Upper lobe of right lung (tissue), 1 donor: ENCODE results near the gene MCRIP1. TPM values are rescaled to one million over a fixed set of nuclear protein-coding genes. Genes with fewer than 3 reads are reported as not detected.

ENCODE experiments used
- ATAC-seq: fragments of 200-7000 bp; cut with Tn5 transposase; one replicate; pipeline ENCODE4 v1.9.1; 2020; ENCODE audit warnings: mild to moderate bottlenecking, moderate library complexity
- DNase-seq: peaks from one replicate; pipeline ENCODE4 v3.0.0-alpha.2; 2020
- H3K27ac ChIP-seq: fragments of 200-600 bp; one replicate; pipeline ENCODE4 v1.8.0; 2022
- H3K27me3 ChIP-seq: fragments of 200-600 bp; one replicate; pipeline ENCODE4 v1.8.0; 2022; ENCODE audit warnings: mild to moderate bottlenecking
- H3K36me3 ChIP-seq: fragments of 200-600 bp; one replicate; pipeline ENCODE4 v1.8.0; 2022
- H3K4me1 ChIP-seq: fragments of 200-600 bp; one replicate; pipeline ENCODE4 v1.8.0; 2022
- H3K4me3 ChIP-seq: fragments of 200-600 bp; one replicate; pipeline ENCODE4 v1.8.0; 2022; ENCODE audit warnings: mild to moderate bottlenecking
- H3K9me3 ChIP-seq: fragments of 200-600 bp; one replicate; pipeline ENCODE4 v1.8.0; 2022
- intact Hi-C: fragments of 100-400 bp; cut with DNase I; formaldehyde crosslinking; loops from one replicate; pipeline ENCODE4 v1.11.0; 2022
- total RNA-seq: library from RNA; stranded (reverse); fragmentation: NEBNext Ultra II Directional; extraction: Animal tissue kit (Norgen Biotek cat#: 25700); gene quantifications from one replicate; pipeline ENCODE4 v1.2.1, GENCODE V29; 2021
- TF ChIP-seq, protein P1 (sequence below): fragments of 200-600 bp; IDR thresholded peaks from one replicate; pipeline ENCODE4 v1.8.0; 2022; ENCODE audit warnings: antibody characterized with exemption
- donor health status: DM: no; HTN: yes; CAD: no; lungs with severe emphysema.

Gene MCRIP1
- total RNA-seq, 1 donor from 2014 or later: 72.8 TPM

DNA sequence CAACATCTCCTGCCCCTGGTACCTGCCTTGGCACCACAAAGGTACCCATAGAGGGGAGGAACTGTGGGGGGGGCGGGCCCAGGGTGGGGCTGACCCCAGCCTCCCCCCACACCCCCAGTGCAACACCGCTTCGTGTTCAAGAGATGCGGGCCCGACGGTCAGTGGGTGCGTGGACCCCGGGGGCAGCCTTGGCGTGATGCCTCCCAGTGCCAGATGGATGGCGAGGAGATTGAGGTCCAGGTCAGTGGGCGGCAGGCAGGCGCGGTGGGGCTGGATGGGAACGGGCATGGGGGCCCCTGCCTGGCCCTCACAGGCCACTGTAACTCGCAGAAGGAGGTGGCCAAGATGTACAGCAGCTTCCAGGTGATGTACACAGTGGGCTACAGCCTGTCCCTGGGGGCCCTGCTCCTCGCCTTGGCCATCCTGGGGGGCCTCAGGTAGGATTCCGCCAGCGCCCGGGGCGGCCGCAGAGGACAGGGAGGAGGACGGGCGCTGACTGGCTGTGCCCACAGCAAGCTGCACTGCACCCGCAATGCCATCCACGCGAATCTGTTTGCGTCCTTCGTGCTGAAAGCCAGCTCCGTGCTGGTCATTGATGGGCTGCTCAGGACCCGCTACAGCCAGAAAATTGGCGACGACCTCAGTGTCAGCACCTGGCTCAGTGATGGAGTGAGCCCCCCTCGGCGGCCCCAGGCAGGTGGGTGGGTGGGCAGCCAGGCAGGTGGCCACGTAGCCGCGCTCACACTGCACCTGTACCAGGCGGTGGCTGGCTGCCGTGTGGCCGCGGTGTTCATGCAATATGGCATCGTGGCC is 22.0 kb downstream of the MCRIP1 start:
- peaks cover 34% of the 10 kb centered on the region for H3K27me3 ChIP-seq
- H3K36me3 ChIP-seq: no peaks in the 10 kb centered on the region
- TF ChIP-seq, protein P1, sequence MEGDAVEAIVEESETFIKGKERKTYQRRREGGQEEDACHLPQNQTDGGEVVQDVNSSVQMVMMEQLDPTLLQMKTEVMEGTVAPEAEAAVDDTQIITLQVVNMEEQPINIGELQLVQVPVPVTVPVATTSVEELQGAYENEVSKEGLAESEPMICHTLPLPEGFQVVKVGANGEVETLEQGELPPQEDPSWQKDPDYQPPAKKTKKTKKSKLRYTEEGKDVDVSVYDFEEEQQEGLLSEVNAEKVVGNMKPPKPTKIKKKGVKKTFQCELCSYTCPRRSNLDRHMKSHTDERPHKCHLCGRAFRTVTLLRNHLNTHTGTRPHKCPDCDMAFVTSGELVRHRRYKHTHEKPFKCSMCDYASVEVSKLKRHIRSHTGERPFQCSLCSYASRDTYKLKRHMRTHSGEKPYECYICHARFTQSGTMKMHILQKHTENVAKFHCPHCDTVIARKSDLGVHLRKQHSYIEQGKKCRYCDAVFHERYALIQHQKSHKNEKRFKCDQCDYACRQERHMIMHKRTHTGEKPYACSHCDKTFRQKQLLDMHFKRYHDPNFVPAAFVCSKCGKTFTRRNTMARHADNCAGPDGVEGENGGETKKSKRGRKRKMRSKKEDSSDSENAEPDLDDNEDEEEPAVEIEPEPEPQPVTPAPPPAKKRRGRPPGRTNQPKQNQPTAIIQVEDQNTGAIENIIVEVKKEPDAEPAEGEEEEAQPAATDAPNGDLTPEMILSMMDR: no peak
- intact Hi-C loops: no loop called here
- no peaks in the 10 kb centered on the region for H3K9me3 ChIP-seq
- H3K27ac ChIP-seq: no peak overlapping the region
- DNase-seq (no peak), ATAC-seq (no peak)
- H3K4me3 ChIP-seq: no peak overlapping the region
- no peaks in the 10 kb centered on the region for H3K4me1 ChIP-seq

GRCh38 chr17:81810476-81810875 is 22.6 kb downstream of the MCRIP1 start:
- intact Hi-C loops: no loop called here
- DNase-seq: no peak
- TF ChIP-seq, protein P1: no peak
- no peaks in the 10 kb centered on the region for H3K36me3 ChIP-seq
- H3K4me1 ChIP-seq: no peaks in the 10 kb centered on the region
- H3K27me3 ChIP-seq: peaks cover 40% of the 10 kb centered on the region
- H3K27ac ChIP-seq: no peak overlapping the region
- H3K4me3 ChIP-seq: no peak overlapping the region
- H3K9me3 ChIP-seq: no peaks in the 10 kb centered on the region
- no peak for ATAC-seq

DNA sequence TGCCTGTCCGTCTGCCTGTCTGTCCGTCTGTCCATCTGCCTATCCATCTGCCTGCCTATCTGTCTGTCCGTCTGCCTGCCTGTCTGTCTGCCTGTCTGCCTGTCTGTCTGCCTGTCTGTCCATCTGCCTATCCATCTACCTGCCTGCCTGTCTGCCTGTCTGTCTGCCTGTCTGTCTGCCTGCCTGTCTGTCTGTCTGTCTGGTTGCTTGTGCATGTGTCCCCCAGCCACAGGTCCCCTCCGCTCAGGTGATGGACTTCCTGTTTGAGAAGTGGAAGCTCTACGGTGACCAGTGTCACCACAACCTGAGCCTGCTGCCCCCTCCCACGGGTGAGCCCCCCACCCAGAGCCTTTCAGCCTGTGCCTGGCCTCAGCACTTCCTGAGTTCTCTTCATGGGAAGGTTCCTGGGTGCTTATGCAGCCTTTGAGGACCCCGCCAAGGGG is 23.5 kb downstream of the MCRIP1 start:
- no peak for DNase-seq
- no peak for ATAC-seq
- TF ChIP-seq, protein P1: no peak
- Histone ChIP-seq H3K4me3 (no peak overlapping the region), H3K27ac (no peak overlapping the region), H3K9me3 (no peaks in the 10 kb centered on the region), H3K27me3 (peaks cover 49% of the 10 kb centered on the region), H3K4me1 (no peaks in the 10 kb centered on the region), H3K36me3 (no peaks in the 10 kb centered on the region)
- intact Hi-C loops: no loop called here

- intact Hi-C loops: no loop called here
- no peak for DNase-seq
- no peak for ATAC-seq
- Histone ChIP-seq H3K27ac (no peak overlapping the region), H3K36me3 (no peaks in the 10 kb centered on the region), H3K4me3 (no peak overlapping the region), H3K4me1 (no peaks in the 10 kb centered on the region), H3K9me3 (no peaks in the 10 kb centered on the region), H3K27me3 (peaks cover 54% of the 10 kb centered on the region)
- TF ChIP-seq, protein P1: no peak
Measured at GRCh38 chr17:81808778-81809555, 24.1 kb downstream of the MCRIP1 start.

GRCh38 chr17:81807839-81808238 is 25.3 kb downstream of the MCRIP1 start:
- no peaks in the 10 kb centered on the region for H3K4me1 ChIP-seq
- ATAC-seq (no peak), DNase-seq (no peak)
- no peak overlapping the region for H3K27ac ChIP-seq
- peaks cover 64% of the 10 kb centered on the region for H3K27me3 ChIP-seq
- no peaks in the 10 kb centered on the region for H3K36me3 ChIP-seq
- TF ChIP-seq, protein P1: no peak
- H3K9me3 ChIP-seq: no peaks in the 10 kb centered on the region
- no peak overlapping the region for H3K4me3 ChIP-seq
- intact Hi-C loops: no loop called here
